Calu3 (cell line): ENCODE measurements around the gene COCH. TPM values are rescaled to one million over a fixed set of nuclear protein-coding genes. Genes with fewer than 3 reads are reported as not detected.

Experiments used
- BruUV-seq: library from RNA; stranded (reverse); fragments of 400-500 nt; replicated peaks from 2 replicates; lab custom pipeline; 2021; lab: Mats Ljungman, UMichigan
- CTCF ChIA-PET: fragments of 300-600 bp; sonication (Branson Sonifier 250); formaldehyde crosslinking; loops from one replicate; lab custom pipeline; 2022; ENCODE audit warnings: antibody characterized with exemption; lab: Charles Lee
- DNase-seq: peaks from one replicate; pipeline ENCODE4 v3.0.0; 2022
- H3K27ac Mint-ChIP-seq: one replicate; pipeline ENCODE4 v1.8.0; 2022; ENCODE audit warnings: mixed read lengths; ENCODE audit not compliant: unreplicated experiment
- H3K27me3 Mint-ChIP-seq: one replicate; pipeline ENCODE4 v1.8.0; 2022; ENCODE audit warnings: mixed read lengths; ENCODE audit not compliant: unreplicated experiment
- H3K36me3 Mint-ChIP-seq: one replicate; pipeline ENCODE4 v1.8.0; 2022; ENCODE audit warnings: mild to moderate bottlenecking, moderate library complexity, mixed read lengths; ENCODE audit not compliant: insufficient read depth, unreplicated experiment
- H3K4me1 Mint-ChIP-seq: one replicate; pipeline ENCODE4 v1.8.0; 2022; ENCODE audit warnings: mild to moderate bottlenecking, low read depth, mixed read lengths; ENCODE audit not compliant: unreplicated experiment
- H3K4me3 Mint-ChIP-seq: one replicate; pipeline ENCODE4 v1.8.0; 2022; ENCODE audit warnings: mild to moderate bottlenecking, low read depth, moderate library complexity, mixed read lengths; ENCODE audit not compliant: unreplicated experiment
- H3K9me3 Mint-ChIP-seq: one replicate; pipeline ENCODE4 v1.8.0; 2022; ENCODE audit warnings: low read depth, mixed read lengths; ENCODE audit not compliant: unreplicated experiment
- intact Hi-C: fragments of 100-400 bp; cut with micrococcal nuclease; formaldehyde crosslinking; loops from one replicate; pipeline ENCODE4 v1.10.0; 2022; ENCODE audit not compliant: unreplicated experiment
- total RNA-seq: library from RNA; stranded (reverse); gene quantifications from 2 replicates; pipeline ENCODE4 v1.2.3, GENCODE V29; 2022
- TF ChIP-seq, protein P1 (sequence below): fragments of 200-600 bp; IDR thresholded peaks from one replicate; pipeline ENCODE4 v1.8.0; 2022; ENCODE audit warnings: antibody characterized with exemption; ENCODE audit not compliant: unreplicated experiment

COCH gene
- total RNA-seq, 1 experiment from 2014 or later: 15.8 TPM

DNA sequence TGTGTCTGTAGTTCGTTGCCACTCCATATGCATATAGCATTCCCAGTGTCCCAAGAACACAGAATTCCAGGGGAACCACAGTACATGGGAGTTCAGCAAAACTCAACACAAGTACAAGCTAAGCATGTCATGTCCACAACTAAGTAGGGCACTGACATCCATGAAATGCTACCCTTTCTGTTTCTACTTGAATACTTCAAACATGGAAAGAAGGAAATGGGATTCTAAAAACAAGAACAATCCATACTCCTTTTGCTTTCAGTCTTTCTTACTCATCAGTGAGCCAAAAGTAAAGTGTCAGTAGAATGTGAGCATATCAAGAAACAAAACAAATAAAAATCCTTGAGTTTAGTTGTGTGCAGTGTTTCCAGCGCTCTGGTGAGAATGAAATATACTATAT lies 36.0 kb upstream of the COCH start:
- intact Hi-C loops: no loop called here
- no peaks in the 10 kb centered on the region for H3K9me3 Mint-ChIP-seq
- CTCF ChIA-PET: interaction anchor here (0.5 kb wide), 1 partner anchor 72 kb away, joined by 3 read pairs; no protein-coding TSS in a partner anchor
- no peaks in the 10 kb centered on the region for H3K4me1 Mint-ChIP-seq
- H3K4me3 Mint-ChIP-seq: no peak overlapping the region
- peaks cover 9% of the 10 kb centered on the region for H3K27me3 Mint-ChIP-seq
- no TSS peak for BruUV-seq
- DNase-seq: no peak
- no peak overlapping the region for H3K27ac Mint-ChIP-seq
- no peaks in the 10 kb centered on the region for H3K36me3 Mint-ChIP-seq
- TF ChIP-seq, protein P1, sequence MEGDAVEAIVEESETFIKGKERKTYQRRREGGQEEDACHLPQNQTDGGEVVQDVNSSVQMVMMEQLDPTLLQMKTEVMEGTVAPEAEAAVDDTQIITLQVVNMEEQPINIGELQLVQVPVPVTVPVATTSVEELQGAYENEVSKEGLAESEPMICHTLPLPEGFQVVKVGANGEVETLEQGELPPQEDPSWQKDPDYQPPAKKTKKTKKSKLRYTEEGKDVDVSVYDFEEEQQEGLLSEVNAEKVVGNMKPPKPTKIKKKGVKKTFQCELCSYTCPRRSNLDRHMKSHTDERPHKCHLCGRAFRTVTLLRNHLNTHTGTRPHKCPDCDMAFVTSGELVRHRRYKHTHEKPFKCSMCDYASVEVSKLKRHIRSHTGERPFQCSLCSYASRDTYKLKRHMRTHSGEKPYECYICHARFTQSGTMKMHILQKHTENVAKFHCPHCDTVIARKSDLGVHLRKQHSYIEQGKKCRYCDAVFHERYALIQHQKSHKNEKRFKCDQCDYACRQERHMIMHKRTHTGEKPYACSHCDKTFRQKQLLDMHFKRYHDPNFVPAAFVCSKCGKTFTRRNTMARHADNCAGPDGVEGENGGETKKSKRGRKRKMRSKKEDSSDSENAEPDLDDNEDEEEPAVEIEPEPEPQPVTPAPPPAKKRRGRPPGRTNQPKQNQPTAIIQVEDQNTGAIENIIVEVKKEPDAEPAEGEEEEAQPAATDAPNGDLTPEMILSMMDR: no peak

DNA sequence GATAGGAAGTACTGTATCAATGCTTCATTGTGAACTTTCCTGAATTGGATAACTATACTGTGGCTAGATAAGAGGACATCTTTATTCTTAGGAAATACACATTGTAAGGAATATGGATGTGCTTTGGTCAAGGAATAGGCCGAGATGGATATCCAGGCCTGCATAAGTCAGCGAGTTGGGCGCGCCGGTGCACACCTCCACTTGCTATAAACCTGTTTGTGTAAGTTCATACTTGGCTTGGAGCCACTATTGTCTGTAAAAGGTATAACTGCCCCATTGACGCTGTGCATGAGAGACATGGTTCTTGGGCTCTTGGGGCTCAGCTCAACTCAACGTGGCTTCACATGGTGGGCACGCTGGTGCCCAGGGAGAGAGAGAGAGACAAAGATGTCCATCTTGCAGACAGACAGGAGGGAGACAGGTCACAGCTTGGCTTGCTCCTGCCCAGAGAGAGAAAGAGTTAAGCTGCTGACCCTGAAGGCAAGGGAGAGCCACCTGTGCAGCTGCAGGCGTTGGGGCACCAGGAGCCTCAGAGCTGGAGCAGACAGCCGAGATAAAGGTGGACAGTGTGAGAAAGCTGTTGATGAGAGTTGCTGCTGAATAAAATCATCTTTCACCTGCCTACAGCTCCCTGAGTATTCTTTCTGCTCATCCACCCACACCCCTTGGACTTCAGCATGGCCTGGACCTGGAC lies 34.1 kb upstream of the COCH start:
- DNase-seq: peak; percentile 1
- Mint-ChIP-seq H3K4me3 (no peak overlapping the region), H3K27me3 (peaks cover 9% of the 10 kb centered on the region), H3K36me3 (no peaks in the 10 kb centered on the region), H3K9me3 (no peaks in the 10 kb centered on the region), H3K4me1 (no peaks in the 10 kb centered on the region), H3K27ac (no peak overlapping the region)
- TF ChIP-seq, protein P1: no peak
- BruUV-seq: no TSS peak
- intact Hi-C loops: no loop called here
- CTCF ChIA-PET: no interaction called here

GRCh38 chr14:30842431-30842830 lies 31.9 kb upstream of the COCH start:
- intact Hi-C loops: no loop called here
- CTCF ChIA-PET: no interaction called here
- TF ChIP-seq, protein P1: no peak
- Mint-ChIP-seq H3K27ac (no peak overlapping the region), H3K27me3 (peaks cover 15% of the 10 kb centered on the region), H3K4me1 (no peaks in the 10 kb centered on the region), H3K9me3 (no peaks in the 10 kb centered on the region), H3K36me3 (no peaks in the 10 kb centered on the region), H3K4me3 (no peak overlapping the region)
- no peak for DNase-seq
- no TSS peak for BruUV-seq

DNA sequence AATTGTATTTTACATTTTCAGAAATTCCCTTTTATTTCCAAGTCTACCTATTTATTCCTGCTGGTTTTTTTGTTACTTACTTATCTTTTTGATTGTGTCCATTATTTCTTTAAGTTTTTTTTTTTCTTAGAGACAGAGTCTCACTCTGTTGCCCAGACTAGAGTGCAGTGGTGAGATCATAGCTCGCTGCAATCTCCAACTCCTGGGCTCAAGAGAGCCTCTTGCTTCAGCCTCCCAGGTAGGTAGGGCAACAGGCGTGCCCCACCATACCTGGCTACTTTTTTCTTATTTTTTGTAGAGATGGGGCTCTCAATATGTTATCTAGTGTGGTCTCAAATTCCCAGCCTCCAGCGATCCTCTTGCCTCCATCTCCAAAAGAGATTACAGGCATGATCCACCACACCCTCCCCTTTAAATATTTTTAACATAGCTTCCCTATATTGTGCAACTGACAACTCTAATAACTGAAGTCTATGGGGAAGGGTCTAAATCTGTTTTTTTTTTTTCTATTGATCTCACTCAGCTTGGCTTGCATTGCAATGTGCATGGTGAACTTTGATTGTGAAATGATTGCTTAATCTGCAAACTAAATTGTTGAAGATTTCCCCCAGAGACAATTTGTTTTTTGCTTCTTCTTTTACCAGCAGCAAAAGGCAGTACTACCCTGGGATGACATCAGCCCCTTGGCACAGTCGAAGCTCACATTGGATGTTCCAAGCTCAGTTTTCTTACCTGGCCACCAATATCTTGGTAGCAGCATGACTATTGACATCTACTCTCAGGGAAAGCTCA lies 25.7 kb upstream of the COCH start:
- no TSS peak for BruUV-seq
- Mint-ChIP-seq H3K27me3 (peaks cover 34% of the 10 kb centered on the region), H3K27ac (no peak overlapping the region), H3K9me3 (no peaks in the 10 kb centered on the region), H3K4me1 (no peaks in the 10 kb centered on the region), H3K36me3 (no peaks in the 10 kb centered on the region), H3K4me3 (no peak overlapping the region)
- intact Hi-C loops: no loop called here
- CTCF ChIA-PET: no interaction called here
- no peak for DNase-seq
- TF ChIP-seq, protein P1: no peak
